ENCODE measurements around the gene PLA2G4F.

PLA2G4F gene

GRCh38 chr15:42145546-42146455, 10.6 kb downstream of the PLA2G4F start:
- no peak for DNase-seq

- DNase-seq = no peak
These were observed 11.5 kb downstream of the PLA2G4F start for GRCh38 chr15:42144841-42145375.

- no peak for DNase-seq
These were observed 12.4 kb downstream of the PLA2G4F start for GRCh38 chr15:42143866-42144625.

GRCh38 chr15:42143356-42143755, 13.1 kb downstream of the PLA2G4F start:
- no peak for DNase-seq

GRCh38 chr15:42141795-42142667, 14.4 kb downstream of the PLA2G4F start:
- DNase-seq = no peak

GRCh38 chr15:42141246-42141645, 15.2 kb downstream of the PLA2G4F start:
- DNase-seq = no peak

- no peak for DNase-seq
These were observed 15.9 kb downstream of the PLA2G4F start for GRCh38 chr15:42140383-42141070.

- DNase-seq = no peak
These were observed 16.8 kb downstream of the PLA2G4F start for GRCh38 chr15:42139596-42139995.

GRCh38 chr15:42138968-42139386, 17.5 kb downstream of the PLA2G4F start:
- DNase-seq = no peak

GRCh38 chr15:42138411-42138810, 18.0 kb downstream of the PLA2G4F start:
- DNase-seq = no peak

- DNase-seq = peak; percentile 46
These were observed 18.8 kb downstream of the PLA2G4F start for GRCh38 chr15:42137461-42138261.

- no peak for DNase-seq
These were observed 19.9 kb downstream of the PLA2G4F start for GRCh38 chr15:42136513-42136912.

- no peak for DNase-seq
These were observed 21.1 kb downstream of the PLA2G4F start for GRCh38 chr15:42135351-42135750.

GRCh38 chr15:42134617-42135245, 21.7 kb downstream of the PLA2G4F start:
- no peak for DNase-seq

- DNase-seq = peak; percentile 50
These were observed 22.4 kb downstream of the PLA2G4F start for GRCh38 chr15:42133886-42134502.

GRCh38 chr15:42133356-42133755, 23.1 kb downstream of the PLA2G4F start:
- no peak for DNase-seq

GRCh38 chr15:42131826-42132806, 24.3 kb downstream of the PLA2G4F start:
- peak; percentile 83 for DNase-seq

- DNase-seq = no peak
These were observed 25.4 kb downstream of the PLA2G4F start for GRCh38 chr15:42131006-42131405.

Data from NCI-H345 (cell line).